EL (cell line): ENCODE data around the gene DPP10.

Experiments
- DNase-seq: peaks from one replicate; pipeline ENCODE4 v3.0.0-alpha.2; 2016

Gene DPP10

GRCh38 chr2:114610677-114611076, 168.2 kb downstream of the DPP10 start:
- no peak for DNase-seq

- no peak for DNase-seq
Observed at GRCh38 chr2:114614592-114614991, 172.2 kb downstream of the DPP10 start.

DNA sequence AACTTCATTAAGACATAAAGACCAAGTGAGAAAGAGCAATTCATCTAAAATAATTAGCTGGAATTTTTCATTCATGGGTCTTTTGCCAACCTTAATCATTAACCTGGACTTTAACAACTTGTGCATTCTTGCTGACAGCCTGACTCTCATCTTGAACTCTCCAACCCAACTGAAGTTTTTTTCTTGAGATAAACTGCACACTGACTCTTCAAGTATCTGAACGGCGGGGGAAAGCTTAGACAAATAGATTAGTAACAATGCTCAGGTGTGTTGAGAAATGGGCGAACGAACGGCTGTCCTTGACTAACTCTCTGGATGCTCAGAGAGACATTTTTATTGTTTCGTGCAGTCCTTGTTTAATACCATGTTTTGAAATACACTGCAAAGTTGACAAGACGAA, 186.0 kb downstream of the DPP10 start:
- DNase-seq = no peak

GRCh38 chr2:114631146-114631545, 188.7 kb downstream of the DPP10 start:
- no peak for DNase-seq

DNA sequence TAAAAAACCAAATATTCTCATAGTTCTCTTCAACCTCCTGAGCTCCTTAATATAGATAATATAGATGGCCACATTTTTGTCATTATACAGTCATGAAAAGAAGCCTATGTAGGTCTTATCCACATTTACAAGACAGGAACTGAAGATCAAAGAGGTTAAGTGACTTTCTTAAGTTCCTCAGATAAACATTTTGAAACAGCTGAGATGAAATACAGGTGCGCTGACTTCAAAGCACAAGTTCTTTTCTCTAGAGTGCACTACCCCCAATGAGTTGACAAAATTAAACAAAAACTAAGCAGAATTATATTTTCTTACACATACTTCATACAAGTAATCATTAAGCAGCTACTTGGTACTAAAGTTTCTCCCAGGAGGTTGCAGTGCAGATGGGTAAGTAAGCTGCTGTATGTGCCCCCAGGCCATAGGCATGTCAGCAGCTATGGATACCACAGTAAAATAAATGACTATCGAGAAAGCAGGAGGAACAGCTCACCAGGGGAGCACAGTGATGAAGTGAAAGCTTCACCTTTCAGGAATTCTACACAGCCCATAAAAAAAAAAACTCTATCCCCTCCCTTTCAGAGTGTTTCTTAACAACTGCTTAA, 199.8 kb downstream of the DPP10 start:
- DNase-seq = no peak

GRCh38 chr2:114642988-114643553, 200.6 kb downstream of the DPP10 start:
- DNase-seq = no peak

- DNase-seq = no peak
Observed at GRCh38 chr2:114651933-114652332, 209.5 kb downstream of the DPP10 start.

GRCh38 chr2:114659880-114660279, 217.4 kb downstream of the DPP10 start:
- DNase-seq = no peak

GRCh38 chr2:114661971-114662939, 219.8 kb downstream of the DPP10 start:
- DNase-seq = no peak

- no peak for DNase-seq
Observed at GRCh38 chr2:114668415-114668814, 226.0 kb downstream of the DPP10 start.

- DNase-seq = no peak
Observed at GRCh38 chr2:114683251-114683650, 240.8 kb downstream of the DPP10 start.

GRCh38 chr2:114684403-114684802, 242.0 kb downstream of the DPP10 start:
- DNase-seq = no peak

DNA sequence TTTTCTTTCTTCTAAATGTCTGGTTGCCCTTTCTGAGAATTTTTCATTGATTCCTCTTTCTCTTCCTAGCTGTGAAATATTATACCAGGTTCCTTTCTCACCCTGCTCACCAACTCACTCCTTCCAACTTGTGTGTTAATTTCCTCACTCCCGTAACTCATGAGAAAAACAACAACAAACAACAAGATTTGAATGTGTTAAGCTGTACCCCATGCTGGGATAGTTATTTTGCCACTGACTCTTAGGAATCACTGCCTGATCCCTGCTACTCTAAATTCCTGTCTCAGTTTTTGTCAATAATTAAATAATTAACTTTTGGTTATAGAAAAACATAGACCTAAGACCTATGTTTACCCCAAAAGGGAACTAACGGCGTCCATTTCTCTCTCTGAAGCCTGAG, 242.7 kb downstream of the DPP10 start:
- DNase-seq = no peak

DNA sequence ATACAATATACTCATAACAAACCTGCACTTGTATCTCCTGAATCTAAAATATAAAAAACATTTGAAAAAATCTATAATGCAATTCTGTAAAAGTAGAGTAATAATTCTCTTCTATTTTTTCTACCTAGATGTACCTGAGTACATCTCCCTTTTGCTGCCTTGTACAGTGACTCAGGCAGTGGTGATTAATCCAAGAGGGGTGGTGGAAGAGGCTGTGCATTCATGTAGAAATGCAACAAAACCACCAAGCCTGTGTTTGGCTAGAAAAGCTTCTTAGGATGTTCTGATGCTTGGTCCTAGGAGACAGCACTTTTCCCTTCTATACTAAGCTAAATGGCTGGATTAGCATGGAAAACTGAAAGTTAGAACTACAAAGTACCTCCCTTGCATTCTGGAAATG, 245.8 kb downstream of the DPP10 start:
- no peak for DNase-seq

- DNase-seq = no peak
Observed at GRCh38 chr2:114698520-114698919, 256.1 kb downstream of the DPP10 start.

DNA sequence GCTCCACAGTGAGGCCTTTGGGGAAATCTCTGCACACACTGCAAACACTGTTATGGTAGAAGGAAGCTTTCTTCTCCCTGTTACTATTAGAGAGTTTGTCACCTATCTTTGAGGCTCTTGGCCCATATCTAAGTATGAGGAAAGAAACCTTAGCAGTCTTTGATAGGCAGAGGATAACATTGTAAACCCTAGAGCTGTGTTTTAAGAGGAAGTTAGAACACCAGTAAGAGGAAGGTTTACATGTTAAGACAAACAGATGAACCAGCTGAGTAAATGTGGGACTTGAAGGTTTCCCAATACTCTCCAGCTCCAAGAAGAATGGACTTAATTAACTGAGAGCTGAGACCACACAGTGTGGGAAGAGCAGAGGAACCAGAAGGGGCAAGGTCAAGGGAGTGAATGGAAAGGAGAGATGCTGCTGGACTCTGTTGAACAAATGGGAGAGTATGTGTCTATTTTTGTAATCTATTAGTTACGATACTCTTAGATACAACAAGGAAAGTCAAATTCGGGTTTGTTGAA, 257.0 kb downstream of the DPP10 start:
- no peak for DNase-seq

GRCh38 chr2:114700440-114700839, 258.0 kb downstream of the DPP10 start:
- no peak for DNase-seq

DNA sequence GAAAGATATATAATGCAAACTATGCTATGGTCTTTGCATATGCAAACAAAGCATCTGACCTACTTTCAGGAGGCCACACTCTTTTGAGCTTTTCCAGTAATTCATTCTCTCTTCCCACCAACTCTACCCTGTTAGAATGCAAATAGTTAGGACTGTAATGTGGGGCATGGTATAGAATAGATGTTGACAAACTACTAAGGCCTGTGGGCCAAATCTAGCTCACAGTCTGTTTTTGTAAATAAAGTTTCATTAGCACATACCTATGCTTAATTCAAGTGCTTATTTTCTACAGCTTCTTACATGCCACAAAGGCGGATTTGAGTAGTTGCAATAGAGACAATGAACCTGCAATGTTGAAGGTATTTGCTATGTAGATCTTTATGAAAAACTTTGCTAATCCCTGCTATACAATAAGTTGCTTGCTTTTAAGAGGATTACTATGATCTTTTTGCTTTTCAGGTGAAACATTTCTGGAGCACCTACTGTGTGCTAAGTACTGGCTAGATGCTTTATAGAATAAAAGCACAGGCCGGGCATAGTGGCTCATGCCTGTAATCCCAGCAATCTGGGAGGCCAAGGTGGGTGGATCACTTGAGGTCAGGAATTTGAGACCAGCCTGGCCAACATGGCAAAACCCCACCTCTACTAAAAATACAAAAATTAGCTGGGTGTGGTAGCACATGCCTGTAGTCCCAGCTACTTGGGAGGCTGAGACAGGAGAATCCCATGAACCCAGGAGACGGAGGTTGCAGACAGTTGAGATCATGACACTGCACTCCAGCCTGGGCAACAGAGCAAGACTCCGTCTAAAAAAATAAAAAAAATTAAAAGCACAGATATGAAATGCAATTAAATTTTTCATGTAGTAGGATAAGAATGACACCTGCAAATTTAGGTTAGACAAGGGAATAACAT, 267.8 kb downstream of the DPP10 start:
- no peak for DNase-seq

DNA sequence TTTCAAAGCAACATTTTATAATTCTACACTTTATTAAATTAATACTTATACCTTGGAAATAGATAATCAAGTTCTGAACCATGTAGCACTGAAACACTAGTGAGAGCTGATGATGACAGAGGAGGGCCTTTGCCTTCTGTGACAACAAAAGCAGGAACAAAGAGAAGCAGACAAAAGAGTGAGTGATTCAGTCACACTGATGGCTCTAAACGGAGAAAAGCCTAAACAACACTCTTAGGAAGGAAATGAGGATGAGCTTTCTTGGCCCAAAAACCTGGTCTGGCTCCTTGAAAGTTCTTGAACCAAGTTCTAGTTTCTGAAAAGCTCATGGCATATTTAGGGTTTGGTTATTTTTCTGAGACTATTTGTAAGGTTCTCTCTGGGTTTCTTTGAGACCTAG, 271.9 kb downstream of the DPP10 start:
- no peak for DNase-seq

DNA sequence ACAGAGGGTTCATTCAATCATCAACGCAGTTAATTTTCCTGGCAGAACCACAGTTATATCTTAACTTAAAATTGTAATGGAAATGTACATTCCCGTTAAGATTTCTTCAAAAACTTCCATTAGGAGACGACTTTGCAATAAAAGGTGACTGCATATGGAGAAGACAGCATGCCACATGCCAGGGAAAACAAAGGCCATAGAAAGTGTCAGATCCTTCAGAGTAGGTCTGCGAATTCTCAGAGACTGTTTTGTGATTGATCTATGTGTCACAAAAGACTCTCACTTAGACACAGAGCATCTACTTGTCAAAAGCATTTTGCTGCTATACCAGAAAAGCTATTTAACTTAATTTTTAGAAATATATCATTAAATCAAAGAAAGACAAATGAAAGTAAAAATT, 274.6 kb downstream of the DPP10 start:
- no peak for DNase-seq

- no peak for DNase-seq
Observed at GRCh38 chr2:114724454-114724853, 282.0 kb downstream of the DPP10 start.

DNA sequence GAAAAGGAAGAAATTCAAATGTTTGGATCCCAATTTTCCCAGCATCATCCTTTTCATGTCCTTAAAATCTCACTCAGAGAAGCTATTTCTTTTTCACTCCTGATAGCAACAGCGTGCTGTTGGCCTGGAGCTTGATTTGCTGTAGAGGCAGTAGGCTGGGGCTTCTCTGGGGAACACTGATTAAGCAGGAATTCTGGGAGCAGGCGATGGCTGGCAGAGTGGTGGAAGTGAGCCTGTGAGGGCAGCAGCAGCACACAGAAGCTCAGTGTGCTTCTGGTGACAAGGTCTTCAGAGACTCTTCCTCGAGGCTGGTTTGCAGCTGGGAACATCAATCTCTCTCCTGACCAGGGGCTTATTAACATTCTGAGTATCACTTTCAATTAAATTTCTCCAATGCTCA, 284.6 kb downstream of the DPP10 start:
- DNase-seq = no peak

- DNase-seq = no peak
Observed at GRCh38 chr2:114728372-114728771, 285.9 kb downstream of the DPP10 start.
